ENCODE results near the gene KCNAB2.

GRCh38 chr1:6022193-6022592 lies 23.5 kb upstream of the KCNAB2 start:
- no peak for TF ChIP-seq POLR2A (IDR thresholded peaks at IDR 0.05)
- TF ChIP-seq CTCF (IDR thresholded peaks at IDR 0.05), result no peak

All from lower leg skin (tissue), 3 donors.